Heart left ventricle (tissue), 16 donors: ENCODE results near the gene MRPL34. TPM values are rescaled to one million over a fixed set of nuclear protein-coding genes. Genes with fewer than 3 reads are reported as not detected.

ENCODE experiments used
- ATAC-seq, 4 donors: fragments of 200-7000 bp; cut with Tn5 transposase; one replicate each; pipeline ENCODE4 v1.9.1; 2020 to 2022; ENCODE audit warnings: moderate library complexity in 4 of 4, mild to moderate bottlenecking in 3 of 4, moderate number of reproducible peaks in 1 of 4
- DNase-seq, 5 donors: peaks; one replicate each; pipeline ENCODE4 v3.0.0-alpha.2; 2020
- H3K27ac ChIP-seq, 12 donors: fragments of 200-600 bp; sonication (generic) in 4 of 12; one replicate each; pipeline versions ENCODE4 v1.5.0 to v1.8.0; 2016 to 2022; ENCODE audit warnings: mild to moderate bottlenecking in 2 of 12
- H3K27me3 ChIP-seq, 9 donors: fragments of 200-600 bp; sonication (generic) in 2 of 9; one replicate each; pipeline versions ENCODE4 v1.5.1 to v1.8.0; 2016 to 2022; ENCODE audit warnings: mild to moderate bottlenecking in 3 of 9
- H3K36me3 ChIP-seq, 9 donors: fragments of 200-600 bp; sonication (generic) in 2 of 9; one replicate each; pipeline versions ENCODE4 v1.5.0 to v1.8.0; 2018 to 2022; ENCODE audit warnings: mild to moderate bottlenecking in 2 of 9
- H3K4me1 ChIP-seq, 12 donors: fragments of 200-600 bp; sonication (generic) in 4 of 12; one replicate each; pipeline versions ENCODE4 v1.5.0 to v1.8.0; 2016 to 2022; ENCODE audit warnings: mild to moderate bottlenecking in 3 of 12
- H3K4me3 ChIP-seq, 12 donors: fragments of 200-600 bp; sonication (generic) in 4 of 12; one replicate each; pipeline versions ENCODE4 v1.5.0 to v1.8.0; 2017 to 2022; ENCODE audit warnings: mild to moderate bottlenecking in 9 of 12, moderate library complexity in 4 of 12
- H3K9me3 ChIP-seq, 12 donors: fragments of 200-600 bp; sonication (generic) in 4 of 12; one replicate each; pipeline versions ENCODE4 v1.5.0 to v1.8.0; 2016 to 2022; ENCODE audit warnings: mild to moderate bottlenecking in 1 of 12
- POLR2A ChIP-seq, 2 donors: fragments of 450-650 bp; IDR thresholded peaks; one replicate each; pipeline ENCODE4 v1.6.1; 2017; ENCODE audit warnings: antibody characterized with exemption in 2 of 2, mild to moderate bottlenecking in 2 of 2, moderate library complexity in 2 of 2
- WGBS, 4 donors: extraction: QIAGEN DNeasy Blood & Tissue Kit in 2 of 4; methylation state at CpG; one replicate each; pipeline versions ENCODE4 v1.1.5 to v1.1.7; 2013 to 2018; 5-methylcytosine and 5-hydroxymethylcytosine counted together
- intact Hi-C, 10 donors: fragments of 100-400 bp; cut with DNase I; formaldehyde crosslinking; loops; one replicate each; pipeline versions ENCODE4 v1.11.1 to v1.14.2; 2022
- polyA plus RNA-seq, 2 donors: library from polyadenylated mRNA; stranded (reverse); fragments of 200-250 nt; gene quantifications; one replicate each; pipeline ENCODE4 v1.2.3, GENCODE V29; 2013
- total RNA-seq, 9 donors: library from RNA; depleted of rRNA in 2 of 9; stranded (reverse); fragments of >200 nt in 2 of 9; fragmentation: NEBNext Ultra II Directional in 3 of 9; extraction: Animal tissue kit (Norgen Biotek cat#: 25700) in 3 of 9; gene quantifications; one replicate each; pipeline versions ENCODE4 v1.1.0 to v1.2.4, GENCODE V29; 2016 to 2023
- TF ChIP-seq, protein P1 (sequence below), 12 donors: fragments of 200-600 bp; sonication (generic) in 4 of 12; IDR thresholded peaks; one replicate each; pipeline versions ENCODE4 v1.5.0 to v1.8.0; 2018 to 2022; ENCODE audit warnings: antibody characterized with exemption in 12 of 12, mild to moderate bottlenecking in 5 of 12
- donor health status: ischemic (EF 13 %, LVEDD 7.1; RV severe dilation, severe dysfunction).
- donor health status: healthy with polysubstance abuse.
- donor health status: DM: no; HTN: yes; CAD: no.
- donor health status: DM: no; HTN: no; CAD: no.
- donor health status: ischemic (EF 25% LVEDD 6.9; RV normal size, moderate dysfunction).
- donor health status: ischemic (EF 25% LVEDD 5.7; RV mildly dilated, moderate dysfunction).
- donor health status: healthy.
- donor health status: DM: yes; HTN: yes; CAD: no.
- donor health status: ischemic (EF 35%, LVEDD 5.7; RV mildly dilated, moderate dysfunction).
- donor health status: nonischemic (EF 11% LVEDD 7.7; RV severe dilation, severe dysfunction).
- donor health status: DM: yes; HTN: yes; CAD: no.
- donor health status: PGD.
- donor health status: ischemic (EF 29% LVEDD 5.4; RV normal size, mild dysfunction).
- donor health status: nonischemic (EF 23%, LVEDD 6.1; RV moderate dilation, normal function).

MRPL34 gene
- total and polyA plus RNA-seq, 11 donors: 97.8 to 389 (median 190) TPM

DNA sequence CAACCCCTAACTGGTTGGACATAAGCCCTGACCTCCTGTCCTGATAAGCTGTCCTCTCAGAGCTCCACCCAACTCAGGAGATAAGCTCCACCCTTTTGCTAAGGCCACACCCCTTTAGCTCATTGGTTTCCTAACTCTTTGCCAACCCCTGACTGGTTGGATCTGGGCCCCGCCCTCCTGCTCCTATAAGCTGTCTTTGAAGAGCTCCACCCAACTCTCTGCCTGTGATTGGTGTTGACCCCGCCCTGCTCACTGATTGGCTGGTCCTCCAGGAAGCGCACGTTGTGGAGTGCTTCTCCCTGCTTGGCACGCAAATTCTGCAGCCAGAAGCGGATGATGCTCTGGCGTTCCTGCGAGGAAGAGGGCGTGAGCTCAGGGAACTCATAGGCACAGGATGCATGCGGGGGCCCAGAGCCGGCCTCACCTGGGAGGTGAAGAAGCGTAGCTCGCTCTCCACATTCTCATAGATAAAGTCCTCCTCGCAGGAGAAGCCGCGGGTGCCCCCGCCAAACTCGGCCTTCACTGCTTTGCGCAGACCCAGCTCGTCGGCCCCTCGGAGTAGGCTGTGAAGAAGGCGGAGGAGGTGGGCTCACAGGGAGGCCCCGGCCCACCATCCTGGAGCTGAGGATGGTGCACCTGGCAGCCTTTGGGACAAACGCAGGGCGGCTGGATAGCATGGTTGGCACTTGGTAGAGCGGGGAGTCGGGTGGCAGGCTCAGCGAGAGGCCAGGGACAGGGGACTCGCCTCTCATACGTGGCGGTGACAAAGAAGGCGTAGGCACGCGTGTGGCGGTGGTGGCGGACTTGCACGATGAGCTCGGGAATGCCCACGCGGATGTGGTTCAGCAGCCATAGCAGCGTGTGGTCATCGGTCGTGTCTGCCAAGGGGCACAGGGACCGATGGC is 27.3 kb downstream of the MRPL34 start:
- Histone ChIP-seq H3K27me3 (peaks cover 0 to 17% (median 0%) of the 10 kb centered on the region in 9 donors), H3K27ac (no peak overlapping the region), H3K4me1 (peaks cover 0 to 47% (median 24%) of the 10 kb centered on the region in 12 donors), H3K9me3 (no peaks in the 10 kb centered on the region), H3K36me3 (peaks cover 0 to 9% (median 0%) of the 10 kb centered on the region in 9 donors), H3K4me3 (no peak overlapping the region)
- 96 to 97% (median 96%) methylated on average over 45 of the region's 45 CpGs for WGBS, 4 donors
- intact Hi-C loops: loop anchor here in 1 of 10 donors (2.0 kb wide), 1 partner anchor 22 kb away; no protein-coding TSS in a partner anchor
- DNase-seq (no peak), ATAC-seq (no peak)
- TF ChIP-seq, protein P1, sequence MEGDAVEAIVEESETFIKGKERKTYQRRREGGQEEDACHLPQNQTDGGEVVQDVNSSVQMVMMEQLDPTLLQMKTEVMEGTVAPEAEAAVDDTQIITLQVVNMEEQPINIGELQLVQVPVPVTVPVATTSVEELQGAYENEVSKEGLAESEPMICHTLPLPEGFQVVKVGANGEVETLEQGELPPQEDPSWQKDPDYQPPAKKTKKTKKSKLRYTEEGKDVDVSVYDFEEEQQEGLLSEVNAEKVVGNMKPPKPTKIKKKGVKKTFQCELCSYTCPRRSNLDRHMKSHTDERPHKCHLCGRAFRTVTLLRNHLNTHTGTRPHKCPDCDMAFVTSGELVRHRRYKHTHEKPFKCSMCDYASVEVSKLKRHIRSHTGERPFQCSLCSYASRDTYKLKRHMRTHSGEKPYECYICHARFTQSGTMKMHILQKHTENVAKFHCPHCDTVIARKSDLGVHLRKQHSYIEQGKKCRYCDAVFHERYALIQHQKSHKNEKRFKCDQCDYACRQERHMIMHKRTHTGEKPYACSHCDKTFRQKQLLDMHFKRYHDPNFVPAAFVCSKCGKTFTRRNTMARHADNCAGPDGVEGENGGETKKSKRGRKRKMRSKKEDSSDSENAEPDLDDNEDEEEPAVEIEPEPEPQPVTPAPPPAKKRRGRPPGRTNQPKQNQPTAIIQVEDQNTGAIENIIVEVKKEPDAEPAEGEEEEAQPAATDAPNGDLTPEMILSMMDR (IDR thresholded peaks at IDR 0.05): no peak
- TF ChIP-seq POLR2A (IDR thresholded peaks at IDR 0.05): no peak

DNA sequence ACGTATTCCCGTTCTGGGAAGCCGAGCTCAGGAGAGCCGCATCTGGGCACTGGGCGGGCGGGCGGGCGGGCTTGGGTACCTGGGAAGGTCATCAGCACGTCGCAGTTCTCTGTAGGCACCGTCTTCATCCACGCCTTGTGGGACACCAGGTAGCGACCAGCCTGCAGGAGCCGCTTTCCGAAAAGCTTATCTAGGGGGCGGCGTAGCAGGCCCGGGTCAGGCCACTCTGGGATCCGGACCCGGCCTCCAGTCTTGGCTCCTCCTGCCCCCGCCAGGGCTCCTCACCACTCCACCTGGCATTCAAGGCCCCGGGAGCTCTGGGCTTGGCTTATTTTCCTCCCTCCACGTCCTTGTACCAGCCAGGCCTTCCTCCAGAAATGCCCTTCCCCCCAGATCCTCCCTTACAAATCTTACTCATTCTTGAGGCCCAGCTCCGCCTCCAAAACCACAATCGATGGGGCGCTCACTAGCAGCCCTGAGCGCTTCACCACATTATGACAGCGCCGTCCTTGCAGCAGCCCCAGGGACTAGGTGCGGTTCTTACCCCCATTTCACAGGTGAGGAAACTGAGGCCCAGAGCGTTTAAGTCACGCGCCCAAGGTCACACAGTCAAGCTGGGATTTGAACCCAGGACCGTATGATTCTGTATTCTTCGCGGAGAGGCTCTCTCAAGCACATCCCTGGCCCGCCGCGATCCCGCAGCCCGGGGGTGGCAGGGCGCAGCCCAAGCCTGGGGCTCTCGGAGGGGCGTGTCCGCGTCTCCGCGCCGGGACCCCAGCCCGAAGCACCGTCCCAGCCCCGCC is 28.1 kb downstream of the MRPL34 start:
- ATAC-seq: no peak
- no peak for DNase-seq
- 44 to 71% (median 55%) methylated on average over 30 to 52 of the region's 52 CpGs for WGBS, 4 donors
- no peaks in the 10 kb centered on the region for H3K9me3 ChIP-seq
- peaks cover 0 to 15% (median 0%) of the 10 kb centered on the region in 9 donors for H3K27me3 ChIP-seq
- peaks cover 0 to 7% (median 0%) of the 10 kb centered on the region in 9 donors for H3K36me3 ChIP-seq
- H3K4me1 ChIP-seq: peaks cover 0 to 48% (median 30%) of the 10 kb centered on the region in 12 donors
- TF ChIP-seq, protein P1 (IDR thresholded peaks at IDR 0.05): no peak
- TF ChIP-seq POLR2A (IDR thresholded peaks at IDR 0.05): no peak
- peak overlapping the region in 11 of 12 donors; percentile 56 to 81 (median 71) for H3K27ac ChIP-seq
- H3K4me3 ChIP-seq: peak overlapping the region; percentile 47 to 93 (median 79)
- intact Hi-C loops: loop anchor here in 2 of 10 donors (2.0 kb wide), 2 partner anchors 23 to 25 kb away; partner anchors contain the start of gene DDA1 (in 1 of the 2)

DNA sequence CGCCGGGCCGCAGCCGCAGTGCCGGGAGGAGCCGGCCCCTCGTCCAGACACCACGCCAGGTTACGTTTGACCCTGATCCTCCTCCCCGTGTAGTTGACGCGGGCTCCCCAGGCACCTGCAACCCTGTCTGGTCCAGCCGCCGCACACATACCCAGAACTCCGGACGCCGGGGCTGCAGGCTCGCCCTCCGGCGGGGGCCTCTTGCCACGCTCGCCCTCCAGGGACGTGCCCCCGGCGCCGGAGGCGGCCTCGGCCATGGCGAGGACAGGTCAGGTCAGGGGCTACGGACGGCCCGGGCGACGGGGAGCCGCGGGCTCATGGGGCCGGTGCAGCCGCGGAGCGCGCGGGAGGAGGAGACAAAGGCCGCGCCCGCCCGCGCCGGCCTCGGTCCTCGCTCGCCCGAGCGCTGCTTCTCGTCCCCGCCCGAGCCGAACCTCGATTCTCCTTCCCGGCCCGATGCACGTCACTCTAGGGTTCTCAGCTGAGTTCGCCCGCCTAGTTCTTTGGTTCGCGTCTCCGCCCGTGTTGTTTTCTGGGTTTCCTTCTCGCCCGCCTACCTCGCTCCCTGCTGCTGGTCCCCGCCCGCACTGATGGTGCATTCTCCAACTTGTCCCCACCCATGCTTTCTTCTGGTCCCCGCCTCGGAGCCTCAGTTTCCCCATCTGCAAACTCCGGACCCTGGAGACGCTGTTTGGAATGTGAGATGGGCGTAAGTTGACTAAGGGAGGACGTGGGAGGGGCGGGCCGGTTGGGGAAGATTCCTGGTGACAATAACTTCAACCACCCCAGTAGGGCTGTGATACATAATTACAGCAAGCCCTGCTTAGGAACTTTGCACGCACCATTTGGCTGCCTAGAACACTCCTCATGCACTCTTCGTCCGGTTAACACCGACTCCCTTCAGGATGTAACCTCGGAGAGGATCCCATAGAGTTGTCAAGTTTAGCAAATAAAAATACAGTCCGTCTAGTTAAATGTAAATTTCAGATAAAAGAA is 29.0 kb downstream of the MRPL34 start, which contains the start of gene ANO8:
TSS of gene ANO8 (minus strand) at position 442 of the 996 bp plus-strand sequence. CDS start at position 257, 185 bp downstream.
- Histone ChIP-seq H3K36me3 (peaks cover 0 to 10% (median 0%) of the 10 kb centered on the region in 9 donors), H3K27me3 (peaks cover 0 to 7% (median 0%) of the 10 kb centered on the region in 9 donors), H3K4me3 (peak within 1 kb of the TSS; percentile 47 to 93 (median 79)), H3K9me3 (no peaks in the 10 kb centered on the region), H3K27ac (peak within 1 kb of the TSS in 11 of 12 donors; percentile 56 to 81 (median 71)), H3K4me1 (peaks cover 0 to 40% (median 28%) of the 10 kb centered on the region in 12 donors)
- peak; percentile 54 to 85 (median 78) for ATAC-seq
- TF ChIP-seq POLR2A (IDR thresholded peaks at IDR 0.05): peak in 1 of 2 donors; percentile 69
- TF ChIP-seq, protein P1 (IDR thresholded peaks at IDR 0.05): no peak
- peak; percentile 95 to 98 (median 97) for DNase-seq
- intact Hi-C loops: loop anchor here in 1 of 10 donors (2.0 kb wide), 1 partner anchor 26 kb away; the partner anchor contains the start of gene DDA1
- 2 to 4% (median 3%) methylated on average over 57 to 86 of the region's 86 CpGs for WGBS, 4 donors
